NCI-H187 treated with DMSO at 0.1 percent for 48 hours (cell line): ENCODE data around the gene SCGB3A2.
"Not testable (repeated sequence)": the region's sequence is repeated elsewhere in the genome, so short reads cannot be mapped to it uniquely, and the experiment has no call there.

Source experiments
- DNase-seq: peaks from one replicate; lab custom pipeline; 2025; lab: John Stamatoyannopoulos, UW

The SCGB3A2 gene

GRCh38 chr5:147863454-147864158 is 14.9 kb upstream of the SCGB3A2 start:
- DNase-seq, result no peak

- no peak for DNase-seq
Measured at GRCh38 chr5:147869112-147869511, 9.4 kb upstream of the SCGB3A2 start.

- not testable (repeated sequence) for DNase-seq
Measured at GRCh38 chr5:147869892-147870291, 8.6 kb upstream of the SCGB3A2 start.

DNA sequence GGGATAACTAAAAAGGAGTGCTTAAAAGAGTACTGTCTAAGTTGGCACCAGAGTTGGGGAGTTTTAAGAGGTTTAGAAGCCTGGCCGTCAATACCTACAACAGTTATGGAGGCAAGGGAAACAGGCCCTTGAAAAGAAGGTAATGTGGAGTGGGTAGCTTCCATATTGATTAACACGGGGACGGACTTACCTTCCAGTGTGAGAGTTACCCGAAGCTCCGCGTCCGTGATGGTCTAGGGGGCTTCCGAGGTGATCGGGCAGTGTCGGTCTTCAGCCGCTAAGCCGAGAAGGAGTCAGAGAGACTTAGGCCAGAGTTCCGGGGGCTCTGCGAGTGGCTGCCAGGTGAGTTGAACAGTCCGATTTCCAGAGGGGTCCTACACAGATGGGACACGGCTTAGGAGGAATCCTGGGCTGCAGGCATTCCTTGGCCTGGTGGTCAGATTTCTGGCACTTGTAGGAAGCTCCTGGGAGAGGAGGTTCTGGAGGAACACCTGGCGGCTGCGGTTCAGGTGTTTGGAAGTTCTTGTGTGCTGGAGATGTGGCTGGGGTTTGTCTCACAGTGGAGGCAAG is 6.4 kb upstream of the SCGB3A2 start:
- not testable (repeated sequence) for DNase-seq

- not testable (repeated sequence) for DNase-seq
Measured at GRCh38 chr5:147872744-147873435, 5.6 kb upstream of the SCGB3A2 start.

DNA sequence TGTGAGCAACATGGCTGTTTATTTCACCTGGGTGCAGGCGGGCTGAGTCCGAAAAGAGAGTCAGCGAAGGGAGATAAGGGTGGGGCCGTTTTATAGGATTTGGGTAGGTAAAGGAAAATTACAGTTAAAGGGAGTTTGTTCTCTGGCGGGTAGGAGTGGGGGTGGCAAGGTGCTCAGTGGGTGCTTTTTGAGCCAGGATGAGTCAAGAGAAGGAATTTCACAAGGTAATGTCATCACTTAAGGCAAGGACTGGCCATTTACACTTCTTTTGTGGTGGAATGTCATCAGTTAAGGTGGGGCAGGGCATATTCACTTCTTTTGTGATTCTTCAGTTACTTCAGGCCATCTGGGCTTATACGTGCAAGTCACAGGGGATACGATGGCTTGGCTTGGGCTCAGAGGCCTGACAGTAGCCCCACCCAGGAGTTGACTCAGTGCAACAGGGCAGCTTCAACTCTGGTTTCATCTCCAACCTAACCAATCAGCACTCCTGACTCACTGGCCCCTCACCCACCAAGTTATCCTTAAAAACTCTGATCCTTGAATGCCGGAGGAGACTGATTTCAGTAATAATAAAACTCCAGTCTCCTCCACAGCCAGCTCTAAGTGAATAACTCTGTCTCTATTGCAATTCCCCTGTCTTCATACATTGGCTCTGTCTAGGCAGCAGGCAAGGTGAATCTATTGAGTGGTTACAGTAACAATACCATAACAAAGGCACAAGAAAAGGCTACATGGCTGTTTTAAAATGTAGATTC is 4.2 kb upstream of the SCGB3A2 start:
- DNase-seq, result not testable (repeated sequence)

DNA sequence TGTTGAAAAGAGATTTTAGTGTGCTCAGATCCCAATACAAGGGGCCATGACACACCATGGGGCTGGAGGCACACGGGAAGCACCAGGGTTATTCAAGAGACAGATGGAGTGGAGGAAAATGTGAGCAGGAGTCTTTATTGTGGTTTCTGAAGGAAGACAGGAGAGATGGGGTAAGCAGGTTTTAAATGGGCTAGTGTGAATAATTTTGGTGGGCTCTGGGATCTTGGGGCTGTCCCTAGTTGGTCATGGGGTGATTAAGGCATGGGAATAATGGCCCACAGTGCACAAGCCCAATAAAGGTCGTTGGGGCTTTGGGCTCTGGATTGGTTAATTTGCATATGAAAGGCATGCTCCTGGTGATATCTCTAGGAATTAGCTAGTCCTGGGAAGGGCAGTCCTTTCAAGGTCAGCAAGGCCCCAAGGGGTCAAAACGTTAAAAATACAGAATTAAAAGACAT is 3.6 kb upstream of the SCGB3A2 start:
- no peak for DNase-seq

DNA sequence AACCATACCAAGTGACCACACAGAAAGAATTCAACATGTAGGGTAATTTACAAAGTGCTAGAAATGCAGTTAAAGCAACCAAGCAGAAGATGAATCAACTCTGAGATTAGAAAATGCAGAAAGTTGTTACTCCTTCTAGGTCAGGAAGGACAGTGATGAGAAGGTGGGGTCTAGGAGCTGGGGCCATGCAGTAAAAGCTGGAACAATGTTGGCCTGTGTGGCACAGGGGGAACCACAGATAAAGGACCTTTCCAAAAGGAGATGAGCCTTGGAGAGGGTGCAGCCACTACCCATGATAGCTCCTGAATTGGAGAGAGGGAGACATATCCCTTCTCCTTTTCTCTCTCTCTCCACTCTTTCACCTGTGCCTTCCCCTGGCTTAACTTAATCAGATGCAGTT is 2.4 kb upstream of the SCGB3A2 start:
- DNase-seq, result no peak

- DNase-seq, result no peak
Measured at GRCh38 chr5:147876626-147877025, 1.9 kb upstream of the SCGB3A2 start.

DNA sequence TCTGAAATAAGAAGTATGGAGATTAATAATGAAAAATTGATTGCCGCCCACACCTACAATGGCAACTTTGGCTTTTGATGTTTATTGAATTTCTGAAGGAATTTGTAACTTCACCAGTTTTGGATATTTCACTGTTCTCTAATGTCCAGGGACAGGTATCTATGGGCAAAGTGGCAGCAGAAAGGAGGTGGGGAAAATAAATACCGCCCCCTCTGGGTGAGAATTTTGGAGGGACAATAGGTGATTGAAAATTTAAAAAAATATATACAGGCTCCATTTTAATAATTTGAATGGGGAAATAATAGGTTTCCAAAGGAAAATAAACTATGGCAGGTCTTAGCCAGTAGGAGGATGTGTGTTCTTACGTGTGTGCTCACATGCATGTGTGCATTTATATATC is 1.3 kb downstream of the SCGB3A2 start:
- DNase-seq, result no peak

DNA sequence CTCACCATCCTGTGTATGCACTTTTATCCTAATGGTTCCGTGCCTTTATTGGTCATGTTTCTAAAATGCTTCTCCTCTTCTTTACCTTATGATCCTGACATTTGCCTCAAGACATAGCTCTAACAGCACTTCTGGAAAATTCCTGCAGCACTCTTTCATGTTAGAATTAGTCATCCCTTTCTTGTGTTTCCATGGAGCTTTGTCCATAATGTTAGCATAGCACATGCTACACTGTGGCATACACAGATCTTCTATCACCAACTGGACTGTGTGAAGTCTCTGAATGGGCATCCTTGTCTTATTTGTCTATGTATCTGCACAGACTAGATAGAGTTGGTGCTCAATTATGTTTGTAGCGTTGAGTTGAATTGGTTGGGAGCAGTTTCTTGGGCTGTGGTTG is 2.0 kb downstream of the SCGB3A2 start:
- DNase-seq, result no peak

DNA sequence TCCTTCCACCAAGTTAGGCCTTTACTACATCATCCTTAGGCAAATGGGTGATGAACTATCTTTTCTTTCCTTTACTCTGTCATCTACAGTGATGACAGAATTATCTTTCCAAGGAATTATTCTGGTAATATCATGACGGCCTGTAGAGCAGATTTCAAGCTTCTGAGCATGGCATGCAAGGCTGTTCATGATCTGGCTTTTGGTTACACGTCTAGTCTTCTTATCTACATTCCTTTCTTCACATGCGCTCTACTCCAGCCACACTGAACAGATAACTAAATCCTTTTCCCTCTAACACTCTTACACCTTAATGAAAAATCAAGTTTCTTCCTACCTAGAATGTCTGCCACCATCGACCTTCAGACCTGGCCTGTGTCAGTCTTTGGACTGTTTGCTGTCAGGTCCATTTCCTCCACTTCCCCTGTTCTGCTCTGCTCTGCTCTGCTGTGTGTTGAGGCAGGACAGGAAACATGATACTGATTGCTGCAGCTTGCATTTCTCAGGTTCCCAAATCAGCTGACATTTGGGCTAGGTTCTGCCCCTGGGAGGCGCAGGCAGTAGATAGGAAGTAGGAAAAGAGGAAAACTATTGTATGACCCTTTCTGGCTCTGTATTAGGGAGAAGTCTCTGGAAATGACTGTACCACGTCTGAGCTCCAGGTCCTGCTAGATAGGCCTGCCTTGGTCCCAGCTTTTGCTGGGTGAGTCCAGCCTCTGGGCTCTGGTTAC is 4.2 kb downstream of the SCGB3A2 start:
- DNase-seq, result no peak

DNA sequence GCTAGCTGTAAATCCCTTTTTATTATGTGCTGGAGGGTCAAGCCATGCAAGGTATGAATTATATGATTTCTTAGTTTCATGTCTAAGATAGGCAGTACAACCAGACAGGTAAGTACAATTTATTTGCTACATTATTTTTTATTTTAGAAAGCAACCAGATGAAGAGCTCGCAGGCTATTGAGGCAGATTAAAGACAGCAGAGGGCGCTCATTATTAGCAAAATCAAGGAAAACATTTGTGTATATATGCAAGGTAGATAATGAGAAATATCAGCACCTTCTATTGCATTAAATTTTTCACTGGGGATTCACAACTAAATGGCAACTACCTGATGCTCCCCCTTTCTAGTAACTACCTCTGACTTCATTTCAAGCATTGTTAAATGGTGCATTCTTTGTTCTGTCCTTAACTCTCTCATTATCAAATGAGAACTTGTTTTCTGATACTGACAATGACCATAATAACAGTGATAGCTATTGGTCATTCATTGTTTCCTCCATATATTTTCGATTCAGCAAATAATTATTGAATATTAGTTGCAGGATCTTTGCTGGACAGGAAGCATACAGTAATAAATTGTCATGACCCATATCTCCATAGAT is 8.6 kb downstream of the SCGB3A2 start:
- no peak for DNase-seq

DNA sequence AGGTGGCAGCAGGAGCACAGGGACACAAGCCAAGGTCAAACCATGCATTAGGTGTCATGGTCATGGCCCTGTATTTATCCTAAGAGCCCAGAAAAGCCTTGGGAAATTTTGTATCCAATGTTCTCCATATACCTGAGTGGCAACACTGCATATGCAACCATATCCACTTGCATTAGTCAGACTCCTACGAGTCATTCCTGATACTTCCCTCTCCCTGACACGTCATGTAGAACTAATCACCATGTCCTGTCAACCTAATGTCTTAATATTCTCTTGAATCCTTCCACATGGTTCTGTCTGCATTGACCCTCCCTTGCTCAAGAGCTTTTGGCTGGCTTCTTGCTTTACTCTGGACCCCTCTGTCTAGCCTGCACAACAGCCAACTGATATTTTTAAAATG is 9.4 kb downstream of the SCGB3A2 start:
- DNase-seq, result no peak

DNA sequence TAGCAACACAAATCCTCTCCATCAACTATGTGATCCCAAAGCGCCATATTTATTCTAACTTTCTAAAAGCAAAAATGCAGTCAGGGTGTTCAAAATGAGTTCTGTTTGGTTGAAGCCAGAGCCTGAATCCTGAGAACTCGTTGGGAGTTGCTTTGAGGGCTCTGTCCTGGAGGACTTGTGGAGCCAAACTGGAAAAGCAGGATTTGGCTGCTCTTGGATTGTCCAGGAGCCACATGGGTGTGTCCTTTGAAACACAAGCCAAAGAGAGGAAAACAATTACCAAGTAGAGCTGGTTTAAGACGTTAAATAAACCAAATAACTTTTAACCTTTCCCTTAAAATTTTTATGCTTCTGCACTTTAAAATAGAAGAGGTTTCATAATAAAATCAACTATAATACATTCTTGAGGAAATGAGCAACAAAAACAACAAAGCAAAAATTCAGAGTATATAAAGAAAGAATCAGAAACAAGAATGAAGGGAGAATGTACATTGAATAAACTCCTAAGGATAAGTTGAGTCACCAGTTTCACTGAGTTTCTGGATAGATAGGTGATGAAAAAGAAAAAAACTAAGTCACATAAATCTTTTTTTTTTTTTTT is 14.3 kb downstream of the SCGB3A2 start:
- DNase-seq, result no peak

GRCh38 chr5:147893820-147894219 is 15.3 kb downstream of the SCGB3A2 start:
- DNase-seq, result no peak

GRCh38 chr5:147895864-147896263 is 17.4 kb downstream of the SCGB3A2 start:
- no peak for DNase-seq

GRCh38 chr5:147898875-147899401 is 20.4 kb downstream of the SCGB3A2 start:
- no peak for DNase-seq

- DNase-seq, result no peak
Measured at GRCh38 chr5:147901599-147902039, 23.1 kb downstream of the SCGB3A2 start.

DNA sequence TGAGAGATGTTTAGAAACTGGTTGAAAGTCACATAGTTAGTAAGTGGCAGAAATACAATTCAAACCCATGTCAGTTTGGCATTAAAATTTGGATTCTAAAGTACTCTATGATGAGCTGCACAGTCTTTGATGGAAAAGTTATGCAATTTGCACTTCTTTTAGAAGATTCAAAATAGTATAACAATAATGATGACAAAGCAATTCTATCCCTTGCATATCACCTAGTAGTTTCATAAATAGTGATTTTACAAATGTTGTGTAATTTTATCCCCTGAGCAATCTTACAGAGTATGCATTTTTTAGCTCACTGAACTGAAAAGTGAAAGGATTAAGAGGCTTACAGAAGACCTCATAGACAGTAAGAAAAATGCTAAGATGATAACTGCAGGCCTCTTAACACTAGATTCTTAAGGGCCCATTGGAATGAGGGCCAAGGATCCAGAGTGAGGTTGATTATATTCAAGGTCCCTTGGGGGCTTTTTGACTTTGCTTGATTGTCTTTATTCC is 24.2 kb downstream of the SCGB3A2 start:
- no peak for DNase-seq
